8988T (cell line): ENCODE results near the gene UBR2.
"Not testable (repeated sequence)": the region's sequence is repeated elsewhere in the genome, so short reads cannot be mapped to it uniquely, and the experiment has no call there.

ENCODE experiments used
- DNase-seq: peaks from one replicate; pipeline ENCODE4 v3.0.0; 2011

The UBR2 gene

GRCh38 chr6:42694586-42694985 lies 130.8 kb downstream of the UBR2 start:
- no peak for DNase-seq

GRCh38 chr6:42696526-42697267 lies 132.9 kb downstream of the UBR2 start:
- DNase-seq: no peak

GRCh38 chr6:42697268-42697655 lies 133.4 kb downstream of the UBR2 start:
- no peak for DNase-seq

- no peak for DNase-seq
These were observed 134.4 kb downstream of the UBR2 start for GRCh38 chr6:42698217-42698616.

- DNase-seq: no peak
These were observed 138.4 kb downstream of the UBR2 start for GRCh38 chr6:42702200-42702599.

- DNase-seq: not testable (repeated sequence)
These were observed 139.0 kb downstream of the UBR2 start for GRCh38 chr6:42702786-42703185.

GRCh38 chr6:42704251-42704936 lies 140.6 kb downstream of the UBR2 start:
- no peak for DNase-seq

GRCh38 chr6:42704937-42705374 lies 141.1 kb downstream of the UBR2 start:
- no peak for DNase-seq

- DNase-seq: no peak
These were observed 143.8 kb downstream of the UBR2 start for GRCh38 chr6:42707595-42707994.

GRCh38 chr6:42708096-42708495 lies 144.3 kb downstream of the UBR2 start:
- no peak for DNase-seq

GRCh38 chr6:42709871-42710270 lies 146.0 kb downstream of the UBR2 start:
- no peak for DNase-seq

GRCh38 chr6:42710316-42710715 lies 146.5 kb downstream of the UBR2 start:
- no peak for DNase-seq

- DNase-seq: no peak
These were observed 148.1 kb downstream of the UBR2 start for GRCh38 chr6:42711930-42712329.

GRCh38 chr6:42714098-42714761 lies 150.4 kb downstream of the UBR2 start:
- DNase-seq: no peak

GRCh38 chr6:42715871-42716270 lies 152.0 kb downstream of the UBR2 start:
- DNase-seq: no peak

- no peak for DNase-seq
These were observed 156.9 kb downstream of the UBR2 start for GRCh38 chr6:42720739-42721138.

- DNase-seq: no peak
These were observed 158.7 kb downstream of the UBR2 start, which contains the start of gene PRPH2 for GRCh38 chr6:42722497-42722896. PRPH2 (minus strand) TSS chr6:42722597; CDS start chr6:42722334, 263 bp downstream.

- DNase-seq: no peak
These were observed 161.0 kb downstream of the UBR2 start for GRCh38 chr6:42724825-42725224.

GRCh38 chr6:42726026-42726425 lies 162.2 kb downstream of the UBR2 start:
- DNase-seq: no peak

- DNase-seq: peak; percentile 75
These were observed 162.8 kb downstream of the UBR2 start for GRCh38 chr6:42726485-42727086.

- no peak for DNase-seq
These were observed 163.3 kb downstream of the UBR2 start for GRCh38 chr6:42727087-42727611.

GRCh38 chr6:42727627-42728026 lies 163.8 kb downstream of the UBR2 start:
- no peak for DNase-seq

GRCh38 chr6:42729731-42730130 lies 165.9 kb downstream of the UBR2 start:
- no peak for DNase-seq
